ENCODE measurements around the gene CAMSAP1. TPM values are rescaled to one million over a fixed set of nuclear protein-coding genes. Genes with fewer than 3 reads are reported as not detected.

The CAMSAP1 gene
- total RNA-seq, 2 donors from 2014 or later: 19.4 to 21.4 TPM

DNA sequence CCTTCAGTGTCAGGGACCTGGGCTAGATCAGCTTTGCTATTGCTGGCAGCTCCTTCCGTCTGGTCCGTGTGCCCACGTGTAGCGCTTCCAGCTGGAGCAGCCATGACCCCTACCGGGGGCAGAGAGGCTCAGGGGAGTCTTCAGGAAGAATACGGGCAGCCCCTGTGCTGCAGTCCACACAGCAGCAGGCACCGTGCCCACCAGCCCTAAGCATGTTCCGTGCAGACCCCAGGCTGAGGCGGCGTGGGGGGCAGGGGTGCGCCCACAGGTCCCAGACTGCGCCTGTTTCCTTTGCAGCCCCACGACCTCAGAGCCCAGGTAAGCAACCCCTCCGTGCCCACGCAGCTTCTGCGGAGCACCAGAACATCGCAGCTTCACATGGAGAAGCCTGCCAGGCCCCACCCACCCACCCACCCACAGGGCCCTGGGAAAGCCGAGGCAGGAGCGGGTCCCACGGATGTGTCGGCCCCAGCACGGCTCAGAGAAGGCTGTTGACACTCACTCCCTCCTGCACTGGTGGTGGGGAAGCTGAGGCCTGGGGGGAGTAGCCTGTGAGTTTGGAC is 122.3 kb downstream of the CAMSAP1 start:
- no peaks in the 10 kb centered on the region for H3K27me3 ChIP-seq
- no peaks in the 10 kb centered on the region for H3K36me3 ChIP-seq

DNA sequence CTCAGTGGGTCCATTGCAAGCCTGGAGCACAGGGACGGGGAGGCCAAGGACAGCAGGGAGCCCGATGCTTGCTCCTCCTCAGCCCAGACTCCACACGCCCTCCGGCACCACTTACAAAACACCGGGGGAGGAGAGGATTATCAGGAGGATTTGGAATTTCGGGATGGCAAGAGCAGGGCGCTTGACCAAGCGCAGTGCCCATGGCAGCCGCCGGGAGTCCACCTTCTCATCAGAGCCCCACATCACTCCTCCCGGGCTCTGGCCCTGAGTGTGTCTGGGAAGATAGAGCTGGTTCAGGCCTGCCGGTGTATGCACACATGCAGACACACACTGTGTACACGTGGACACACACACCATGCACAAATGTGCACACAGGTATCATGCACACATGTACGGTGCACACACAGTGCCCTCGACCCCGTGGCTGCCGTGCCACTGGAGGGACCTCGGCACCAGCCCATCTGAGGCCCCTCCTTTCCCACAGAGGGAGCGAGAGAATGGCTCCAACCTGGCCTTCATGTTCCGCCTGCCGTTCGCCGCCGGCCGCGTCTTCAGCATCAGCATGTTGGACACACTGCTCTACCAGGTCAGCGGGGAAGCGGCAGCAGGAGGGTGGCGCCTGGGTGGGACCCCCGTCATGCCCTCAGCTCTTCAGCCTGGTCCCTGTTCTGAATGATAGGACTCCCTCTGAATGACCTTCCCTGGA is 123.7 kb downstream of the CAMSAP1 start:
- Histone ChIP-seq H3K27me3 (no peaks in the 10 kb centered on the region), H3K27ac (no peak overlapping the region), H3K4me3 (no peak overlapping the region), H3K36me3 (no peaks in the 10 kb centered on the region), H3K4me1 (no peaks in the 10 kb centered on the region), H3K9me3 (no peaks in the 10 kb centered on the region)
- DNase-seq (ENCODE audit: low spot score): no peak
- TF ChIP-seq CTCF (IDR thresholded peaks at IDR 0.05): no peak

More for the DNA sequence above, 122.3 kb downstream of the CAMSAP1 start:
- DNase-seq (ENCODE audit: low spot score): no peak
- Histone ChIP-seq H3K4me3 (no peak overlapping the region), H3K9me3 (no peaks in the 10 kb centered on the region), H3K4me1 (no peaks in the 10 kb centered on the region), H3K27ac (no peak overlapping the region)
- TF ChIP-seq CTCF (IDR thresholded peaks at IDR 0.05): no peak

- H3K27ac ChIP-seq: no peak overlapping the region
- DNase-seq (ENCODE audit: low spot score): no peak
- H3K4me3 ChIP-seq: no peak overlapping the region
- H3K4me1 ChIP-seq: no peaks in the 10 kb centered on the region
- no peaks in the 10 kb centered on the region for H3K36me3 ChIP-seq
- no peak for TF ChIP-seq CTCF (IDR thresholded peaks at IDR 0.05)
- no peaks in the 10 kb centered on the region for H3K9me3 ChIP-seq
- H3K27me3 ChIP-seq: no peaks in the 10 kb centered on the region
These were observed 124.4 kb downstream of the CAMSAP1 start for GRCh38 chr9:135782946-135783345.

DNA sequence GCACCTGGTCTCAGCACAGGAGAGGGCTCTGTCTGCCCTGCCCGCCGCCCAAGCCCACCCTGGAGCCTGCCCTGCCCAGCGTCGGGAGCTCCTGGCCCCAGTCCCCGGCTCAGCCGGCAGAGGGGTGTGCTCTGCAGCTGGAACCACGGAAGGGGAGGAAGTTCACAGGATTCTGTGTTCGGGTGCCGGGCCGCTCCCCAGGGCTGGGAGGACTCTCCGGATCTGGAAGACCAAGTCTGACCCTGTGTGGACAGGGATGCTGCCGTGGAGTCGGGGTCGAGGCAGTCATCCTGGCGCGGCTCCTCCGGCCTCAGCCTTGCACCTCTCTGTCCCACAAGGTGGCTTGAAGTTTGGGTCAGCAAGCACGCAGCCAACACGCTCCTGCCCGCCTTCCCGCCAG is 126.7 kb downstream of the CAMSAP1 start:
- no peaks in the 10 kb centered on the region for H3K9me3 ChIP-seq
- H3K27ac ChIP-seq: no peak overlapping the region
- H3K4me3 ChIP-seq: no peak overlapping the region
- TF ChIP-seq CTCF (IDR thresholded peaks at IDR 0.05): no peak
- no peak for DNase-seq (ENCODE audit: low spot score)
- no peaks in the 10 kb centered on the region for H3K27me3 ChIP-seq
- no peaks in the 10 kb centered on the region for H3K4me1 ChIP-seq
- no peaks in the 10 kb centered on the region for H3K36me3 ChIP-seq

- Histone ChIP-seq H3K27ac (no peak overlapping the region), H3K27me3 (no peaks in the 10 kb centered on the region), H3K36me3 (no peaks in the 10 kb centered on the region), H3K9me3 (no peaks in the 10 kb centered on the region), H3K4me3 (no peak overlapping the region), H3K4me1 (no peaks in the 10 kb centered on the region)
- no peak for TF ChIP-seq CTCF (IDR thresholded peaks at IDR 0.05)
- DNase-seq (ENCODE audit: low spot score): no peak
These were observed 127.3 kb downstream of the CAMSAP1 start for GRCh38 chr9:135780086-135780485.

GRCh38 chr9:135779571-135779970 is 127.8 kb downstream of the CAMSAP1 start:
- Histone ChIP-seq H3K4me1 (no peaks in the 10 kb centered on the region), H3K27ac (no peak overlapping the region), H3K27me3 (no peaks in the 10 kb centered on the region), H3K36me3 (no peaks in the 10 kb centered on the region), H3K4me3 (no peak overlapping the region), H3K9me3 (no peaks in the 10 kb centered on the region)
- DNase-seq (ENCODE audit: low spot score): no peak
- TF ChIP-seq CTCF (IDR thresholded peaks at IDR 0.05): no peak

Measured in right atrium auricular region (tissue), 2 donors.